SJCRH30 (cell line): ENCODE measurements around the gene RPUSD1. TPM values are rescaled to one million over a fixed set of nuclear protein-coding genes. Genes with fewer than 3 reads are reported as not detected.
"Not testable (repeated sequence)": the region's sequence is repeated elsewhere in the genome, so short reads cannot be mapped to it uniquely, and the experiment has no call there.

ENCODE experiments used
- DNase-seq, 2 experiments: peaks; one replicate each; pipeline ENCODE4 v3.0.0-alpha.2; 2015 to 2020
- H3K27ac ChIP-seq: fragments of 250-450 bp; sonication (Bioruptor Pico); 2 replicates; pipeline ENCODE4 v1.5.1; 2020; ENCODE audit warnings: mild to moderate bottlenecking, moderate library complexity
- H3K27me3 ChIP-seq: fragments of 250-450 bp; sonication (Bioruptor Pico); 2 replicates; pipeline ENCODE4 v1.5.1; 2020; ENCODE audit warnings: mild to moderate bottlenecking, moderate library complexity
- H3K36me3 ChIP-seq: fragments of 250-450 bp; sonication (Bioruptor Pico); 2 replicates; pipeline ENCODE4 v1.5.1; 2020; ENCODE audit warnings: mild to moderate bottlenecking, moderate library complexity
- H3K4me1 ChIP-seq: fragments of 250-450 bp; sonication (Bioruptor Pico); 2 replicates; pipeline ENCODE4 v1.5.1; 2020; ENCODE audit warnings: mild to moderate bottlenecking, moderate library complexity
- H3K4me3 ChIP-seq: fragments of 250-450 bp; sonication (Bioruptor Pico); 2 replicates; pipeline ENCODE4 v1.5.1; 2020; ENCODE audit warnings: mild to moderate bottlenecking, moderate library complexity
- H3K9me3 ChIP-seq: fragments of 250-450 bp; sonication (Bioruptor Pico); replicated peaks from 2 replicates; pipeline ENCODE4 v1.5.1; 2020; ENCODE audit warnings: mild to moderate bottlenecking, moderate library complexity
- total RNA-seq: library from RNA; depleted of rRNA; stranded (reverse); fragments of >200 nt; shearing (Covaris generic); gene quantifications from 2 replicates; pipeline ENCODE4 v1.2.3, GENCODE V29; 2014

The RPUSD1 gene
- total RNA-seq, 1 experiment from 2014 or later: 35.5 TPM

DNA sequence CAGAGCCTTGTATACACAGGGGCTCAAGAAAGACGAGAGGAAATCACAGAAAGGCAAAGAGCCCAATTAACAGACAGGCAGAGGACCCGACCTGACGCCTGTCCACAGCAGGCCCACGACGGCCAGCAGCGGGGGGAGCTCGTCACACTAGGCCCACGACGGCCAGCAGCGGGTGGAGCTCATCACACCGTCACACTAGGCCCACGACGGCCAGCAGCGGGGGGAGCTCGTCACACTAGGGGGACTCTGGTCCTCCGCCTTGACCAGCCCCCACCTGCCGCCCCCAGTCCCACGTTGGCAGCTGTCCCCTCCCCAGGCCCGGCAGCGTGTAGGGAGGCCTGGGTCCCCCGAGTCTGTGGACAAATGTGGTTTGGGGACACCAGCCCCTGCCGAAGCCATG lies 36.0 kb upstream of the RPUSD1 start:
- DNase-seq: no peak
- H3K36me3 ChIP-seq: no peaks in the 10 kb centered on the region
- no peak overlapping the region for H3K4me3 ChIP-seq
- H3K4me1 ChIP-seq: peaks cover 14% of the 10 kb centered on the region; the same call in 1 of the 2 replicates
- H3K27ac ChIP-seq: no peak overlapping the region
- peaks cover 5% of the 10 kb centered on the region; the same call in 1 of the 2 replicates for H3K9me3 ChIP-seq
- H3K27me3 ChIP-seq: peaks cover 7% of the 10 kb centered on the region; the same call in 1 of the 2 replicates

DNA sequence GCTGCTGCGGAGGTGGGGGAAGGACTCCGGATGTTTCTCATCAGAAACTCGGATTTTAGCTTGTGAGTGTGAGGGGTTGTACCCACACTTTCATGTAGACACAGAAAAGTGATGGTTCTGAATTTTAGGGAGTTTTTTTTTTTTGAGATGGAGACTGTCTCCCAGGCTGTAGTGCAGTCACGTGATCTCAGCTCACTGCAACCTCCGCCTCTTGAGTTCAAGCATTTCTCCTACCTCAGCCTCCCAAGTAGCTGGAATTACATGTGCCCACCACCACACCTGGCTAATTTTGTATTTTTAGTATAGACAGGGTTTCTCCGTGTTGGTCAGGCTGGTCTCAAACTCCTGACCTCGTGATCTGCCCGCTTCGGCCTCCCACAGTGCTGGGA lies 34.7 kb upstream of the RPUSD1 start:
- peaks cover 14% of the 10 kb centered on the region; the same call in 1 of the 2 replicates for H3K4me1 ChIP-seq
- DNase-seq: no peak
- H3K27me3 ChIP-seq: peaks cover 7% of the 10 kb centered on the region; the same call in 1 of the 2 replicates
- H3K36me3 ChIP-seq: no peaks in the 10 kb centered on the region
- H3K27ac ChIP-seq: no peak overlapping the region
- no peak overlapping the region for H3K4me3 ChIP-seq
- H3K9me3 ChIP-seq: peaks cover 5% of the 10 kb centered on the region; the same call in 1 of the 2 replicates

DNA sequence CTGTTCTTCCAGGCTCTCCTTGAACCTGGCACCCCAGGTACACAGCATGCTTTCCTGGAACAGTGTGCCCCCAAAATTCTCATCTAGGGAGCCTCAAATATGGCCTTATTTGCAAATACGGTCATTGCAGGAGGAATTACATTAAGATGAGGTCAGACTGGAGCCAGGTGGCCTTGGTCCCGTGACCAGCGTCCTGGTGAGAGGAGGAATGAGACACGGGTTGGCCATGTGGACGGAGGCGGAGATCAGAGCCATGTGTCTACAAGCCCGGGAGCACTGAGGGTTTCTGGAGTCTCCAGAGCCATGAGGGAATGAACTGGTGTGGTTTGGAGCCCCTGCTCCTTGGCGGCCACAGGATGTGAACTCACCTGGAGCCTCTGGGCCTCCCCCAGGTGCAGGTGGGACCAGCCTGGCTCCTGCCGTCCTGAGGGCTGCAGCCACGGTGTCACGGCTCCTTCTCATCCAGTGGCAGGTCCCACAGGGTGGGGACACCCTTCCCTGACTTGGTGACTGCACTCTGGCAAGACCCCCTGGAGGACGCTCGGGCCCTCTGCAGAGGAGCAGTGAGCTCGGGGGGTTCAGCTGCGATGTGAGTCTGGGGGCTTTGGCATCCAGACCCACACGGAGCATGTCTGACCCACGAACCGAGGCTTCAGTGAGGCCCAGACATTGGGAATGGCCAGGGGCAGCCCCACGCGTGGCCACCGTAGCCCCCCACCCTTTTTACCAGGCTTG lies 34.2 kb upstream of the RPUSD1 start:
- H3K9me3 ChIP-seq: peaks cover 5% of the 10 kb centered on the region; the same call in 1 of the 2 replicates
- no peaks in the 10 kb centered on the region for H3K36me3 ChIP-seq
- no peak overlapping the region for H3K27ac ChIP-seq
- peaks cover 7% of the 10 kb centered on the region; the same call in 1 of the 2 replicates for H3K27me3 ChIP-seq
- no peak overlapping the region for H3K4me3 ChIP-seq
- H3K4me1 ChIP-seq: peaks cover 14% of the 10 kb centered on the region; the same call in 1 of the 2 replicates
- DNase-seq: no peak

DNA sequence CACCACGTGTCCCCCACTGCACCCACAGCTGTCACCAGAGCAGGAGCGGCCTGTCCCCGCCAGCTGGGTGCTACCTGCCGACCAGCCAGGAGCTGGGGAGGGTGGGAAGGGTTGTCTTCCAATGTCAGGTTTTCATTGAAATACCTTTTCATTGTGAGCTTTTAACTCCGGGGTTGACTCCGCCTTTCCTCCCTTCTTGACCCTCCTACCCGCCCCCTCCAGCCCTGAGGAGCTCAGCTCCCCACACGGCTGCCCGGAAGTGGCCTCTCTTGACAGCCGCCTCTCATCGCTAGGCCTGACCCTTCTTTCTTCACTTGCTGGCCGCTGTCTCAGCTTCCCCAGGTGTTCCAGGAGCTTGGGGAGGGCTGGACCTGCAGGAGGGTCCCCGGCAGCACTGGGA lies 33.6 kb upstream of the RPUSD1 start:
- Histone ChIP-seq H3K4me1 (peaks cover 14% of the 10 kb centered on the region; the same call in 1 of the 2 replicates), H3K9me3 (peaks cover 5% of the 10 kb centered on the region; the same call in 1 of the 2 replicates), H3K4me3 (no peak overlapping the region), H3K27me3 (peaks cover 7% of the 10 kb centered on the region; the same call in 1 of the 2 replicates), H3K36me3 (no peaks in the 10 kb centered on the region), H3K27ac (no peak overlapping the region)
- no peak for DNase-seq

DNA sequence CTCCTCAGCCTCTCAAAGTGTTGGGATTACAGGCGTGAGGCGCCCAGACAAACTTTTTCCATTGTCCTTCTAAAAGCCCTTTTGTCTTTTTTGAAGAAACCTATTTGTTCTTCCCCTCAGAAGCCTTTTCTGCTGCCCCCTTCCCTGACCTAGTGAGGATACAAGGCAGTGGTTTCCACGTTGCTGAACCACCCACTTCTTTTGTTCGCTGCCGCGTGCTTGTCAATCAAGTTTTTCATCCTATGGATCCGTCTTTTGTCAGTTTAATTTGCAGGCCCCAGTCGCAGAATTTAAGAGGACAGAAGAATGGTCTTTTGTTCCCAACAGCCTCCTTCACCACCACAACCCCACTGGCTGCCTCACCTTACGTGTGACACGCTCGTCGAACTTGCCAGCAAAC lies 32.6 kb upstream of the RPUSD1 start:
- Histone ChIP-seq H3K27me3 (peaks cover 2% of the 10 kb centered on the region; the same call in 1 of the 2 replicates), H3K4me3 (no peak overlapping the region), H3K27ac (no peak overlapping the region), H3K36me3 (no peaks in the 10 kb centered on the region), H3K9me3 (peaks cover 5% of the 10 kb centered on the region; the same call in 1 of the 2 replicates), H3K4me1 (peaks cover 12% of the 10 kb centered on the region; the same call in 1 of the 2 replicates)
- DNase-seq: no peak

DNA sequence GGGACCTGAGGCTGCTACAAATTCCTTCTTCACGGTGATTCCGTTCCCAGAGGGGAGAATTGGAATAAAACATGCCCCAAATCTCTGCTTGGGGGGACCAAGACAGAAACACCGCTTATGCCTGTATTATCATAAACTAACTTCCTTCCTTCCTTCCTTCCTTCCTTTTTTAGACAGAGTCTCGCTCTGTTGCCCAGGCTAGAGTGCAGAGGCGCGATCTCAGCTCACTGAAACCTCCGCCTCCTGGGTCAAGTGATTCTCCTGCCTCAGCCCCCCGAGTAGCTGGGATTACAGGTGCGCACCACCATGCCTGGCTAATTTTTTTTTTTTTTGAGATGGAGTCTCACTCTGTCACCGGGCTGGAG lies 31.8 kb upstream of the RPUSD1 start:
- not testable (repeated sequence) for H3K27ac ChIP-seq, H3K4me3 ChIP-seq, H3K27me3 ChIP-seq, DNase-seq, H3K36me3 ChIP-seq, H3K9me3 ChIP-seq
- peaks cover 11% of the 10 kb centered on the region; the same call in 1 of the 2 replicates for H3K4me1 ChIP-seq

DNA sequence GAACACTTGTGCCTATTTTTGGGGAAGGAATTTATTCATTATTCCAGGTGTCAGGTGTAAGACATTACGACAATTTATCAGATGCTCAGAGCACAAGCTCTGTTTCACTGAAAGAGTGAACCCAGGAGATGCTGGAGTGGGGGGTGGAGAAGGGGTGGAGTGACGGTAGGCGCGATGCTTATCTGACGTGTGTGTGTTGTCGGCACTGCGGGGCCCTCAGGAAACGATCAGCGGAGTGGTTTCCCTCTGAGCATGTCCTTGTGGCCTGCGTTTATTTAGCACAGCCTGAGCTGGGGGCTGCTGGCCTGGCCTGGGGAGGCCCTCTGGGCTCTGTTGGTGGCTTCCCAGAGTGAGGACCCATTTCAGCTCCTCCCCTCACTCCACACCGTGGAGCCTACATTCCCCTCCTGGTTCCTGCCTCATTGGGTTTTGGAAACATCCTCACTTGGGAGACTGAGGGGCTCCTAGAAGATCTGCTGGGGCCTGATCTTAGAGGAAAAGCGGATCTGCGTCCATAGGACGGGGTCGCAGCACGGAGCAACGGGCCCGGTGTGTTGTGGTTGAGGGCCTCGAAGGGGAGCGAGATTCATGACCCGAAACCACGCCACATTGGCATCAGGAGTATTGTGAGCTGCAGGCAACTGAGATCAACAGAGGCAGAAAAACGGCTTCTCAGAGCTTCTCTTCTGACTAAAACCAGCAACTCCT lies 31.3 kb upstream of the RPUSD1 start:
- peaks cover 12% of the 10 kb centered on the region for H3K4me1 ChIP-seq
- no peaks in the 10 kb centered on the region for H3K27me3 ChIP-seq
- peaks cover 5% of the 10 kb centered on the region; the same call in 1 of the 2 replicates for H3K9me3 ChIP-seq
- H3K4me3 ChIP-seq: no peak overlapping the region
- DNase-seq: no peak
- no peak overlapping the region for H3K27ac ChIP-seq
- no peaks in the 10 kb centered on the region for H3K36me3 ChIP-seq

DNA sequence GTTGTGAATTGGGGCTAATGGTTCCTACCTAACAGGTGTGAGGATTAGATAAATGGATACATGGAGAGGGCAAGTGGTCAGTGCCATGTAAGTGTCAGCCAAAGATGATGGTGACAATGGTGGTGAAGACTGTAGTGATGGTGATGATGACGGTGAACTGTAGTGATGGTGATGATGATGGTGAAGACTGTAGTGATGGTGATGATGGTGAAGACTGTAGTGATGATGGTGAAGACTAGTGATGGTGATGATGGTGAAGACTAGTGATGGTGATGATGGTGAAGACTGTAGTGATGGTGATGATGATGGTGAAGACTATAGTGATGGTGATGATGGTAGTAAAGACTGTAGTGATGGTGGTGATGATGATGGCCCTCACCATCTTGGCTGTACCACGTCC lies 30.4 kb upstream of the RPUSD1 start:
- H3K27ac ChIP-seq: no peak overlapping the region
- H3K4me3 ChIP-seq: no peak overlapping the region
- H3K9me3 ChIP-seq: peaks cover 2% of the 10 kb centered on the region; the same call in 1 of the 2 replicates
- H3K4me1 ChIP-seq: peaks cover 15% of the 10 kb centered on the region
- no peaks in the 10 kb centered on the region for H3K36me3 ChIP-seq
- DNase-seq: no peak
- no peaks in the 10 kb centered on the region for H3K27me3 ChIP-seq

DNA sequence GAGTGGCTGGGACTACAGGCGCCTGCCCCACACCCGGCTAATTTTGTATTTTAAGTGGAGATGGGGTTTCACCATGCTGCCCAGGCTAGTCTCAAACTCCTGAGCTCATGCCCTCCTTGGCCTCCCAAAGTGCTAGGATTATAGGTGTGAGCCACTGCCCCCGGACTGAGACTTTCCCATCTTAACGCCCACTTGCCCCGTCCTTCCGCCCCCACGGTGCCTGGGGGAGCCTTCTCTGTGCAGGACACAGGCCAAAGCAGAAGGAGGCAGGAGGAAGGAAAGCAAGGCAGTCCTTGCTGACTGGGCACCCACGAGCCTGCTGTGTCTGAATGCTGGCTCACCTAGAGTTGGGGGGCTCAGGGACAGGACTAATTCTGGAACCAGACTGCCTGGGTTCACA lies 30.0 kb upstream of the RPUSD1 start:
- Histone ChIP-seq H3K27ac (no peak overlapping the region), H3K36me3 (no peaks in the 10 kb centered on the region), H3K27me3 (no peaks in the 10 kb centered on the region), H3K4me3 (no peak overlapping the region), H3K9me3 (no peaks in the 10 kb centered on the region), H3K4me1 (peaks cover 15% of the 10 kb centered on the region)
- DNase-seq: no peak

DNA sequence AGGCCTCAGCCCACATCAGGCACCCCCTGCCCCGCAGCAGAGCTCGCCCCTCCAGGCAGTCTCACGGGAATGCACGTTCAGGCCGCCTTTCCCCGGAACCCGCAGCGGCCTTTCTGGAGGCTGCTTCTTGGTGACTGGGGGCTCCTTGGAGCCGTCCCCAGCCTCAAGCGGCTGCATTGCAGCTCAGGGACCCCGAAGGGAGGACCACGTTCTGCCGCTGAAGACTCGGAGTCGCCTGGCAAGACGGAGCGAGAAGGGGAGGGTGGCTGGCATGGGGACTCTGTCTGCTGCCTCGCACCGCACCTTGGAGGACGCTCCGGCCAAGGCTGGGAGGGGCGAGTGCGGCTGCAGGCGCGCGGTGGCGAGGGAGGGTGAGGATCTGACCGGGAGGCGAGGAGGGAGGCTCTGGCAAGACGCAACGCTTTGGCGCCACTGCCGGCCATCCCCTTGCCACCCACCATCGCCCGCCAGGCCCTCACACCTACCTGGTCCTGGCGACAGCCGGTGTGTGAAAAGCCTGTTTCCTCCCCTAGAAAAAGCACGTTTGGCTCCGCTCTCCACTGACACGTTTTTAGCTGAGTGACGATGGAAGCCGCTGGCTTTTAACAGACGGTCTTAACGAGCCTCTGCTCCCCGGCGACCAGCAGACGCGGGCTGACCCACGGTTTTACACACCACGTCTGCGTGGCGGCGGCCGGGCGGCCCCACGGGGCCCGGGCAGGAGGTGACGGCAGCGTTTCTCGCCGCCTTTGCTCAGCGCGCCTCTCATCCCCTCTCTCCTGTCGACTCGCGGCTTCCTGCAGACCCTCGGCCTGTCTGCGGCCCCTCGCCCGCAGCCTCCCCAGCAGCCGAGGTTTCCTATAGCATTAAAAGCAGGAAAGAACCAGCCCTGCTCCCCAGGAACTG lies 29.1 kb upstream of the RPUSD1 start:
- Histone ChIP-seq H3K9me3 (no peaks in the 10 kb centered on the region), H3K27me3 (no peaks in the 10 kb centered on the region), H3K27ac (no peak overlapping the region), H3K36me3 (no peaks in the 10 kb centered on the region), H3K4me3 (no peak overlapping the region), H3K4me1 (peaks cover 15% of the 10 kb centered on the region)
- DNase-seq: no peak

DNA sequence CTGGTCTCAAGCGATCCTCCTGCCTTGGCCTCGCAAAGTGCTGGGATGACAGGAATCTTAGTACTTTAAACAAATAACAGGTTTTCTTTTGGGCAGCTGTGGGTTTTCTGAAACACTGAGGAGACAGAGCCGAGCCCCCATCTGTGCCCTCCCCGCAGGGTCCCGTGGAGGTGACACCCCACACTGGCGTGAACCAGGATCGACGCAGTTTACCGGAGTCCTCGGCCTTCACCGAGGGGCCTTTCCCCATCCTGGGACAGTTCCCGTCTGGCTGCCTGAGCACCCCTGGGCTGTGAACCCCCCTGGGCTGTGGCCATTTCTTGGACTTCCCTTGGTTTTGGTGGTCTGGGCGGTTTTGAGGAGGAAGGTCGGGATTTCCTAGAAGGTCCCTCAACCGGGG lies 27.7 kb upstream of the RPUSD1 start:
- no peak for DNase-seq
- Histone ChIP-seq H3K4me1 (peaks cover 15% of the 10 kb centered on the region), H3K36me3 (no peaks in the 10 kb centered on the region), H3K4me3 (no peak overlapping the region), H3K27me3 (no peaks in the 10 kb centered on the region), H3K27ac (peak overlapping the region; percentile 63), H3K9me3 (no peaks in the 10 kb centered on the region)

DNA sequence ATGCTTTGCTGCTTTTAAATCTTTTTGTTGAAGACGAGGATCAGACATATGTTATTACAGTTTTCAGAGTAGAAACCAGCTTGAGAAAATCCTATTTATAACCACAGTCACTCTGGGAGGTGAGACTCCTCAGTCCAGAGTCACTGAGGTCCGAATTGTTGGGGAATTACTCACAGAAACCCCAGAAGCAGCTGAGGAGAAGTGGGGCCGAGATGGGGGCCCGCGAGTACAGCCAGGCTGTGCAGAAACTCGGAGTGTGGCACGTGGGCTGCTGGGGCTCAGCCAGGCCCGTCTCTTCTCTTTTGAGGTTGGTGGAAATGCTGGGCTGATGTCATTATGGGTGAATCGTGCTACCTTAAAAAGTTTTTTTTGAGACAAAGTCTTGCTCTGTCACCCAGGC lies 26.8 kb upstream of the RPUSD1 start:
- H3K4me1 ChIP-seq: peaks cover 15% of the 10 kb centered on the region
- no peaks in the 10 kb centered on the region for H3K36me3 ChIP-seq
- H3K4me3 ChIP-seq: no peak overlapping the region
- H3K9me3 ChIP-seq: no peaks in the 10 kb centered on the region
- H3K27ac ChIP-seq: peak overlapping the region; percentile 63
- DNase-seq: peak; percentile 72 to 76
- no peaks in the 10 kb centered on the region for H3K27me3 ChIP-seq

DNA sequence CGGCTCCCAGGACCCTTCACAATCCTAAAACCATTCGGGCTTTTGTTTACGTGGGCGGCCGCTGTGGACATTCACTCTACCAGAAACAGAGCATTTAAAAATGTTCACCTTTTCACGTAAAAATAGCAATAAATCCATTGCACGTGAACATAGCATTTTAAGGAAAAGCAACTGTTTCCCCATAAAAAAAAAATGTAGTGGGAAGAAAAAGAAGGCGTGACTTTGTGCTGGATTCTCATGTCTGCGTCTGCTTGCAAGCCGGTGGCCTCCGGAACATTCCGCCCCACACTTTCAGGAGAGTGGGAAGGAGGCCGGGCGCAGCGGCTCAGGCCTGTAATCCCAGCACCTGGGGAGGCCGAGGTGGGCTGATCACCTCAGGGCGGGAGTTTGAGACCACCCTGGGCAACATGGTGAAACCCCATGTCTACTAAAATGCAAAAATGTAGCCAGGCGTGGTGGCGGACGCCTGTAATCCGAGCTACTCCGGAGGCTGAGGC lies 25.8 kb upstream of the RPUSD1 start:
- Histone ChIP-seq H3K36me3 (no peaks in the 10 kb centered on the region), H3K4me1 (peaks cover 15% of the 10 kb centered on the region), H3K27ac (no peak overlapping the region), H3K4me3 (no peak overlapping the region), H3K27me3 (no peaks in the 10 kb centered on the region), H3K9me3 (no peaks in the 10 kb centered on the region)
- no peak for DNase-seq

DNA sequence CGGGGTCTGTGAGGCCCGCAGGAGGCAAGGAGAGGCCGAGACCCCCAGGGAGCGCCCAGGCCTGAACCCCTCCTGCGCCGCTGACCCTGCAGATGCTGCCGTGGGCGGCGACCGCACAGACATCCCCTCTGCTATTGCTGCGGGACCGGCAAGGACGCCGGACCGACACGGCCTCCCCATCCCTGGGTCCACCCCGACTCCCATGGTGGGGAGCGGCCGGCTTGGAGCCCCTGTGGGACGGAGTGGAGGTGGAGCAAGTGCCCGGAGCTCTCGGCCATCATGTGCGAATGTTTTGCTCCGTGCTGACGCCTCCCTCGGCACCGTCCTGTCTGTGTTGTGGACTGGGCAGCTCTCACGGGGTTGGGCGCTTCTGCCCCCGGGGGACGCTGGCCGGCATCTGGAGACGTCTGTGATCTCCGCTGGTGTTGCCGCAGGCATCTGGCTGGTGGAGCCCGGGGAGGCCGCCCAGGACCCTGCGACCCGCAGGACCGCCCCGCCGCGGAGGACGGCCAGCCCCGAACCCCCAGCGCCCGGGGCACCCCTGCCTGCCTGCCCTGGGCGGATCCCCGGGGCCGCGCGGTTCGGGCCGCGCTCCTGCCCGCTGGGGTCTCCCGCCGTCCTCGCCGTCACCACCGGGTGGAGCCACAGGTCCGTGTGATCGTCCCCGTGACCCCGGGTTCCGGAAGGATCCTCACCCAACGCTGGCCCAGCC lies 25.2 kb upstream of the RPUSD1 start:
- DNase-seq: no peak

More for the DNA sequence above, 25.2 kb upstream of the RPUSD1 start:
- peaks cover 15% of the 10 kb centered on the region for H3K4me1 ChIP-seq
- no peaks in the 10 kb centered on the region for H3K27me3 ChIP-seq
- H3K4me3 ChIP-seq: no peak overlapping the region
- no peaks in the 10 kb centered on the region for H3K36me3 ChIP-seq
- H3K9me3 ChIP-seq: no peaks in the 10 kb centered on the region
- no peak overlapping the region for H3K27ac ChIP-seq
